Measurements from ENCODE around the gene FERMT2. TPM values are rescaled to one million over a fixed set of nuclear protein-coding genes. Genes with fewer than 3 reads are reported as not detected.

The FERMT2 gene
- total and polyA plus RNA-seq, 4 donors: 23.9 to 51.3 (median 40.4) TPM

GRCh38 chr14:52877628-52878027, 73.2 kb downstream of the FERMT2 start:
- Histone ChIP-seq H3K4me1 (ENCODE audit: control insufficient read depth in 4 of 4, insufficient read depth in 4 of 4, low read length in 3 of 4) (peaks cover 7 to 16% (median 14%) of the 10 kb centered on the region in 4 donors), H3K36me3 (ENCODE audit: control insufficient read depth in 4 of 4, insufficient read depth in 3 of 4, low read depth in 1 of 4, low read length in 3 of 4) (peaks cover 6 to 36% (median 18%) of the 10 kb centered on the region in 4 donors), H3K9me3 (ENCODE audit: control insufficient read depth in 4 of 4, low read length in 3 of 4) (no peaks in the 10 kb centered on the region), H3K4me3 (ENCODE audit: low read depth in 1 of 3, low read length in 3 of 3) (no peak overlapping the region), H3K27me3 (ENCODE audit: control insufficient read depth in 4 of 4, insufficient read depth in 4 of 4, low read length in 3 of 4) (no peaks in the 10 kb centered on the region), H3K27ac (ENCODE audit: low read depth in 1 of 2, low read length in 2 of 2) (peak overlapping the region in 1 of 2 donors; percentile 22), H3K9ac (ENCODE audit: low read depth in 1 of 2, low read length in 2 of 2) (no peak overlapping the region)
- no peak for DNase-seq (ENCODE audit: low spot score)
- no peak for TF ChIP-seq YY1 (IDR thresholded peaks at IDR 0.05)
- peak in 1 of 2 donors; percentile 15 for TF ChIP-seq RAD21 (IDR thresholded peaks at IDR 0.05)
- 73% methylated on average over 2 of the region's 2 CpGs for WGBS

- H3K9ac ChIP-seq (ENCODE audit: low read depth in 1 of 2, low read length in 2 of 2): no peak overlapping the region
- peaks cover 6 to 43% (median 25%) of the 10 kb centered on the region in 4 donors for H3K36me3 ChIP-seq (ENCODE audit: control insufficient read depth in 4 of 4, insufficient read depth in 3 of 4, low read depth in 1 of 4, low read length in 3 of 4)
- H3K9me3 ChIP-seq (ENCODE audit: control insufficient read depth in 4 of 4, low read length in 3 of 4): no peaks in the 10 kb centered on the region
- no peak overlapping the region for H3K27ac ChIP-seq (ENCODE audit: low read depth in 1 of 2, low read length in 2 of 2)
- peaks cover 7 to 16% (median 14%) of the 10 kb centered on the region in 4 donors for H3K4me1 ChIP-seq (ENCODE audit: control insufficient read depth in 4 of 4, insufficient read depth in 4 of 4, low read length in 3 of 4)
- no peak for DNase-seq (ENCODE audit: low spot score)
- TF ChIP-seq SP1 (IDR thresholded peaks at IDR 0.05) (no peak), RAD21 (IDR thresholded peaks at IDR 0.05) (no peak), GABPA (IDR thresholded peaks at IDR 0.05 in 1 of 2, conservative IDR thresholded peaks at IDR 0.05 in 1 of 2) (no peak)
- WGBS: 81% methylated on average over 2 of the region's 2 CpGs
- H3K27me3 ChIP-seq (ENCODE audit: control insufficient read depth in 4 of 4, insufficient read depth in 4 of 4, low read length in 3 of 4): no peaks in the 10 kb centered on the region
- H3K4me3 ChIP-seq (ENCODE audit: low read depth in 1 of 3, low read length in 3 of 3): no peak overlapping the region
These were observed 74.0 kb downstream of the FERMT2 start for GRCh38 chr14:52876806-52877205.

- H3K27me3 ChIP-seq (ENCODE audit: control insufficient read depth in 4 of 4, insufficient read depth in 4 of 4, low read length in 3 of 4): no peaks in the 10 kb centered on the region
- H3K9ac ChIP-seq (ENCODE audit: low read depth in 1 of 2, low read length in 2 of 2): no peak overlapping the region
- no peaks in the 10 kb centered on the region for H3K9me3 ChIP-seq (ENCODE audit: control insufficient read depth in 4 of 4, low read length in 3 of 4)
- H3K4me3 ChIP-seq (ENCODE audit: low read depth in 1 of 3, low read length in 3 of 3): no peak overlapping the region
- DNase-seq (ENCODE audit: low spot score): no peak
- peak overlapping the region in 1 of 2 donors; percentile 13 for H3K27ac ChIP-seq (ENCODE audit: low read depth in 1 of 2, low read length in 2 of 2)
- no peak for TF ChIP-seq RXRA (IDR thresholded peaks at IDR 0.05)
- TF ChIP-seq ATF3 (IDR thresholded peaks at IDR 0.05): no peak
- no peak for TF ChIP-seq MAX (IDR thresholded peaks at IDR 0.05)
- no peak for TF ChIP-seq REST (IDR thresholded peaks at IDR 0.05)
- TF ChIP-seq NR2F2 (IDR thresholded peaks at IDR 0.05): no peak
- no peak for TF ChIP-seq CTCF (IDR thresholded peaks at IDR 0.05; ENCODE audit: low read depth, low read length, missing input control)
- no peak for TF ChIP-seq TAF1 (conservative IDR thresholded peaks at IDR 0.05)
- no peak for TF ChIP-seq YY1 (IDR thresholded peaks at IDR 0.05)
- TF ChIP-seq HNF4G (IDR thresholded peaks at IDR 0.05): no peak
- TF ChIP-seq HNF4A (conservative IDR thresholded peaks at IDR 0.05): no peak
- TF ChIP-seq FOXA1 (IDR thresholded peaks at IDR 0.05): no peak
- TF ChIP-seq JUND (IDR thresholded peaks at IDR 0.05): no peak
- TF ChIP-seq FOXA2 (IDR thresholded peaks at IDR 0.05): no peak
- peaks cover 7 to 16% (median 14%) of the 10 kb centered on the region in 4 donors for H3K4me1 ChIP-seq (ENCODE audit: control insufficient read depth in 4 of 4, insufficient read depth in 4 of 4, low read length in 3 of 4)
- H3K36me3 ChIP-seq (ENCODE audit: control insufficient read depth in 4 of 4, insufficient read depth in 3 of 4, low read depth in 1 of 4, low read length in 3 of 4): peaks cover 6 to 47% (median 29%) of the 10 kb centered on the region in 4 donors
- 91% methylated on average over 1 of the region's 1 CpG for WGBS
These were observed 74.5 kb downstream of the FERMT2 start for GRCh38 chr14:52876311-52876710.
